Mesothelial cell of epicardium (in vitro differentiated cells): Measurements from ENCODE around the gene SPTBN5. TPM values are rescaled to one million over a fixed set of nuclear protein-coding genes. Genes with fewer than 3 reads are reported as not detected.

Source experiments
- DNase-seq, 2 experiments: peaks; one replicate each; pipeline ENCODE4 v3.0.0; 2021; ENCODE audit warnings: low spot score in 2 of 2; ENCODE audit not compliant: unreplicated experiment in 2 of 2
- H3K27ac Mint-ChIP-seq: 2 replicates; pipeline ENCODE4 v1.8.0; 2021; ENCODE audit warnings: mixed read lengths
- H3K27me3 Mint-ChIP-seq: 2 replicates; pipeline ENCODE4 v1.8.0; 2021; ENCODE audit warnings: low read depth, mixed read lengths
- H3K36me3 Mint-ChIP-seq: 2 replicates; pipeline ENCODE4 v1.8.0; 2021; ENCODE audit warnings: mixed read lengths
- H3K4me1 Mint-ChIP-seq: 2 replicates; pipeline ENCODE4 v1.8.0; 2021; ENCODE audit warnings: mixed read lengths
- H3K4me3 Mint-ChIP-seq: 2 replicates; pipeline ENCODE4 v1.8.0; 2021; ENCODE audit warnings: mild to moderate bottlenecking, moderate library complexity, mixed read lengths
- H3K9me3 Mint-ChIP-seq: 2 replicates; pipeline ENCODE4 v1.8.0; 2021; ENCODE audit warnings: mixed read lengths
- total RNA-seq: library from RNA; stranded (reverse); gene quantifications from 3 replicates; pipeline ENCODE4 v1.2.1, GENCODE V29; 2021
- TF ChIP-seq, protein P1 (sequence below): fragments of 200-600 bp; sonication (generic); IDR thresholded peaks from one replicate; pipeline ENCODE4 v1.5.0; 2021; ENCODE audit warnings: antibody characterized with exemption; ENCODE audit not compliant: unreplicated experiment

Gene SPTBN5
- total RNA-seq, 1 donor from 2014 or later, result 2.7 TPM

GRCh38 chr15:41874736-41875135 lies 19.1 kb downstream of the SPTBN5 start:
- DNase-seq, result no peak
- no peak overlapping the region for H3K4me3 Mint-ChIP-seq
- TF ChIP-seq, protein P1, sequence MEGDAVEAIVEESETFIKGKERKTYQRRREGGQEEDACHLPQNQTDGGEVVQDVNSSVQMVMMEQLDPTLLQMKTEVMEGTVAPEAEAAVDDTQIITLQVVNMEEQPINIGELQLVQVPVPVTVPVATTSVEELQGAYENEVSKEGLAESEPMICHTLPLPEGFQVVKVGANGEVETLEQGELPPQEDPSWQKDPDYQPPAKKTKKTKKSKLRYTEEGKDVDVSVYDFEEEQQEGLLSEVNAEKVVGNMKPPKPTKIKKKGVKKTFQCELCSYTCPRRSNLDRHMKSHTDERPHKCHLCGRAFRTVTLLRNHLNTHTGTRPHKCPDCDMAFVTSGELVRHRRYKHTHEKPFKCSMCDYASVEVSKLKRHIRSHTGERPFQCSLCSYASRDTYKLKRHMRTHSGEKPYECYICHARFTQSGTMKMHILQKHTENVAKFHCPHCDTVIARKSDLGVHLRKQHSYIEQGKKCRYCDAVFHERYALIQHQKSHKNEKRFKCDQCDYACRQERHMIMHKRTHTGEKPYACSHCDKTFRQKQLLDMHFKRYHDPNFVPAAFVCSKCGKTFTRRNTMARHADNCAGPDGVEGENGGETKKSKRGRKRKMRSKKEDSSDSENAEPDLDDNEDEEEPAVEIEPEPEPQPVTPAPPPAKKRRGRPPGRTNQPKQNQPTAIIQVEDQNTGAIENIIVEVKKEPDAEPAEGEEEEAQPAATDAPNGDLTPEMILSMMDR, result no peak
- H3K27ac Mint-ChIP-seq, result no peak overlapping the region
- H3K36me3 Mint-ChIP-seq, result no peaks in the 10 kb centered on the region
- no peaks in the 10 kb centered on the region for H3K4me1 Mint-ChIP-seq
- H3K9me3 Mint-ChIP-seq, result no peaks in the 10 kb centered on the region
- peaks cover under 1% of the 10 kb centered on the region for H3K27me3 Mint-ChIP-seq

DNA sequence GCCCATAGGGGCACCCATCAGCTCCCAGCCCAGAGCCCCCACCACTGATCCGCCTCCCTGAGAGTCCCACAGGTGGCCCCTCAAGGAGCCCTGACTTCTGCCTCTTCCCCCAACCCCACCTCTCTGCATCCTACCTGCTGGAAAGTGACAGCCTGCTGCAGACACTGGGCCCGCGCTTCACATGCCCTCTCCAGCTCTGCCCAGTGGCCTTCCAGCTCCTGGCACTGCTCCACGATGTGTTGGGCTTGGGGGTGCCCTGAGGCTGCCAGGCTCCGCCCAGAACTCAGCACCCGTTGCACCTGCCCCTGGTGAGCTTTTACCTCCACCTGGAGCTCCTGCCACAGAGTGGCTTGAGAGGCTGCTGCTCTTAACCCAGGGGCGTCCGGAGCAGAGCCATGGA lies 20.1 kb downstream of the SPTBN5 start:
- no peak overlapping the region for H3K4me3 Mint-ChIP-seq
- no peak for DNase-seq
- no peaks in the 10 kb centered on the region for H3K27me3 Mint-ChIP-seq
- TF ChIP-seq, protein P1, result no peak
- H3K27ac Mint-ChIP-seq, result no peak overlapping the region
- no peaks in the 10 kb centered on the region for H3K9me3 Mint-ChIP-seq
- H3K36me3 Mint-ChIP-seq, result no peaks in the 10 kb centered on the region
- H3K4me1 Mint-ChIP-seq, result no peaks in the 10 kb centered on the region

DNA sequence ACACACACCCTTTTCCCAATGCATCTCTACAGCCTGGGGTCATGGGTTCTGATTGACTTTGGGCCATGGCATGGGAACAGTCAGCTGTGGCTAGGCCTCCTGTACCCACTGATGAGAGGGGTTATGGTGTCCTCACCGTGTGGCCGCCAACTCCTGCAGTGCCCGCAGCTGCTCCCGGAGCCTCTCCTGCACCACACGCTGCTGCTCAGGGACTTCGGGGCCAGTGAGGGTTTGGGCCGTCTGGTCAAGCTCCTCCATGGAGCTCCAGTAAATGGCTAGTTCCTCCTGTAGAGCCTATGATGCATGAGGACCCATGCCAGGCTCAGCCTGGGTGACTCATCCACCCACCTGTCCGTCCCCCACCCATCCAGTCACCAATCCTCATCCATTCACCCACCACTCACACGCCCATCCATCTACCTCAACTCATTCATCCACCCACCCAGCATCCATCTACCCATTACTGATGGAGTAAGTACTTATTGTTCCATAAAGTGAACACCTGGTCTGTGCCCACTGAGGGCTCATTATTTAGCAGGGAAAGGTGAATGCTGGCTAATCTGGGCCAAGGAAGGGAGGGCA lies 21.6 kb downstream of the SPTBN5 start:
- no peaks in the 10 kb centered on the region for H3K27me3 Mint-ChIP-seq
- no peaks in the 10 kb centered on the region for H3K36me3 Mint-ChIP-seq
- H3K4me1 Mint-ChIP-seq, result peaks cover 3% of the 10 kb centered on the region
- H3K27ac Mint-ChIP-seq, result no peak overlapping the region
- no peak for DNase-seq
- TF ChIP-seq, protein P1, result no peak
- H3K4me3 Mint-ChIP-seq, result no peak overlapping the region
- H3K9me3 Mint-ChIP-seq, result no peaks in the 10 kb centered on the region

- Mint-ChIP-seq H3K27me3 (no peaks in the 10 kb centered on the region), H3K9me3 (no peaks in the 10 kb centered on the region)
- TF ChIP-seq, protein P1, result no peak
Observed at GRCh38 chr15:41871175-41871905, 22.5 kb downstream of the SPTBN5 start.

DNA sequence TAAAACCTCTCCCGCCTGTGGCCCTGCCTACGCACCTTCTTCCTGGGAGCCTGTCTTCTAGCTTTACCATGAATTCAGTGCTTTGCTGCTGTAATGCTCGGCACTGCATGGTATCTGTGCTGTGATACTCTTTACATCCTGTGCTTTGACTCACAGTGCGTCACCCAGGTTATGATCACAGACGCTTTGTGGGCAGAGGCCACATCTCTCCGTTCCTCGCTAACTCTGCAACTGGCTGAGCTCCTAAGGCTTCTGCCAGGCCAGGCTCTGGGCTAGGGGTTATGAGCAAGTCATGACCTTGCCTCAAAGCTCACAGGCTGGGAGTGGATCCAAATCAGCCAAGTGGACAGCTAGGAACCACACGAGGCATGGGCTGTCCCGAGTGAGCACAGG lies 23.2 kb downstream of the SPTBN5 start:
- H3K9me3 Mint-ChIP-seq, result no peaks in the 10 kb centered on the region
- peaks cover 4% of the 10 kb centered on the region for H3K4me1 Mint-ChIP-seq
- no peaks in the 10 kb centered on the region for H3K27me3 Mint-ChIP-seq
- DNase-seq, result no peak
- no peak overlapping the region for H3K4me3 Mint-ChIP-seq
- TF ChIP-seq, protein P1, result no peak
- no peak overlapping the region for H3K27ac Mint-ChIP-seq
- no peaks in the 10 kb centered on the region for H3K36me3 Mint-ChIP-seq

More at GRCh38 chr15:41871175-41871905, 22.5 kb downstream of the SPTBN5 start:
- no peak for DNase-seq
- H3K4me3 Mint-ChIP-seq, result no peak overlapping the region
- no peaks in the 10 kb centered on the region for H3K36me3 Mint-ChIP-seq
- peaks cover 4% of the 10 kb centered on the region for H3K4me1 Mint-ChIP-seq
- H3K27ac Mint-ChIP-seq, result no peak overlapping the region
